B cell (primary cell): ENCODE data around the gene UACA. TPM values are rescaled to one million over a fixed set of nuclear protein-coding genes. Genes with fewer than 3 reads are reported as not detected.

ENCODE experiments used
- ATAC-seq: fragments of 200-7000 bp; cut with Tn5 transposase; one replicate; pipeline ENCODE4 v1.10.0; 2021; ENCODE audit warnings: low read depth, mild to moderate bottlenecking, moderate number of reproducible peaks, moderate library complexity
- CTCF ChIA-PET: fragments of 350-600 bp; sonication (Branson Sonifier 250); formaldehyde crosslinking; loops from one replicate; lab custom pipeline; 2021; ENCODE audit warnings: antibody characterized with exemption, inconsistent platforms; lab: Charles Lee
- POLR2A ChIA-PET: fragments of 350-600 bp; sonication (Branson Sonifier 250); formaldehyde crosslinking; loops from one replicate; lab custom pipeline; 2021; ENCODE audit warnings: antibody characterized with exemption; lab: Charles Lee
- DNase-seq: peaks from one replicate; pipeline ENCODE4 v3.0.0; 2013
- H2AFZ ChIP-seq: 2 replicates; pipeline ENCODE4 v1.6.1; 2012; ENCODE audit warnings: mild to moderate bottlenecking, low read depth, low read length; ENCODE audit not compliant: insufficient read depth, poor library complexity, severe bottlenecking
- H3K27ac ChIP-seq, 2 donors: 1 replicate in 1 of 2; 2 replicates in 1 of 2; pipeline ENCODE4 v1.5.1; 2012 to 2013; ENCODE audit warnings: low read length in 2 of 2, mild to moderate bottlenecking in 2 of 2, moderate library complexity in 1 of 2
- H3K27me3 ChIP-seq, 4 experiments: fragments of 200-600 bp in 1 of 4; sonication (generic) in 1 of 4; replicated peaks in 1 of 4; 1 replicate in 2 of 4; 2 replicates in 2 of 4; pipeline versions ENCODE4 v1.6.1 to v1.7.0; 2013 to 2016; ENCODE audit warnings: low read length in 3 of 4, mild to moderate bottlenecking in 2 of 4, mixed read lengths in 1 of 4, moderate library complexity in 1 of 4; ENCODE audit not compliant: insufficient read depth in 4 of 4, control insufficient read depth in 3 of 4; ENCODE audit errors: control extremely low read depth in 1 of 4
- H3K36me3 ChIP-seq, 2 experiments: replicated peaks in 1 of 2; 1 replicate in 1 of 2; 2 replicates in 1 of 2; pipeline versions ENCODE4 v1.6.1 to v1.7.1; 2013; ENCODE audit warnings: low read length in 1 of 2; ENCODE audit not compliant: insufficient read depth in 2 of 2, control insufficient read depth in 1 of 2; ENCODE audit errors: control extremely low read depth in 1 of 2, extremely low read depth in 1 of 2
- H3K4me1 ChIP-seq, 2 donors: fragments of 200-600 bp in 1 of 2; sonication (generic) in 1 of 2; 1 replicate in 1 of 2; 2 replicates in 1 of 2; pipeline versions ENCODE4 v1.5.1 to v1.6.1; 2013 to 2017; ENCODE audit warnings: low read length in 2 of 2; ENCODE audit not compliant: control insufficient read depth in 2 of 2, insufficient read depth in 2 of 2
- H3K4me2 ChIP-seq: replicated peaks from 2 replicates; pipeline ENCODE3; 2012; ENCODE audit warnings: mild to moderate bottlenecking, low read depth, low read length; ENCODE audit not compliant: poor library complexity, severe bottlenecking
- H3K4me3 ChIP-seq, 5 experiments: fragments of 200-600 bp in 1 of 5; sonication (generic) in 1 of 5; 1 replicate in 3 of 5; 2 replicates in 2 of 5; pipeline versions ENCODE4 v1.5.1 to v1.7.0; 2011 to 2016; ENCODE audit warnings: low read length in 4 of 5, mild to moderate bottlenecking in 4 of 5, low read depth in 2 of 5, control low read depth in 1 of 5, moderate library complexity in 1 of 5; ENCODE audit not compliant: insufficient read depth in 1 of 5; ENCODE audit errors: control extremely low read depth in 1 of 5, extremely low read depth in 1 of 5
- H3K79me2 ChIP-seq: fragments of 200-600 bp; sonication (generic); one replicate; pipeline ENCODE4 v1.6.0; 2016; ENCODE audit warnings: low read length; ENCODE audit not compliant: control insufficient read depth, insufficient read depth
- H3K9ac ChIP-seq: fragments of 200-600 bp; sonication (generic); 2 replicates; pipeline ENCODE4 v1.6.1; 2017; ENCODE audit warnings: mild to moderate bottlenecking, low read length, moderate library complexity
- H3K9me3 ChIP-seq, 3 donors: one replicate each; pipeline versions ENCODE4 v1.6.1 to v1.7.1; 2013; ENCODE audit warnings: low read length in 2 of 3; ENCODE audit not compliant: control insufficient read depth in 2 of 3, insufficient read depth in 1 of 3; ENCODE audit errors: control extremely low read depth in 1 of 3
- H4K20me1 ChIP-seq: 2 replicates; pipeline ENCODE4 v1.6.0; 2012; ENCODE audit warnings: mild to moderate bottlenecking, low read length; ENCODE audit not compliant: insufficient read depth, control insufficient read depth, poor library complexity, severe bottlenecking
- H3K27ac Mint-ChIP-seq: one replicate; pipeline ENCODE4 v1.8.0; 2021; ENCODE audit warnings: mixed read lengths
- H3K27me3 Mint-ChIP-seq: one replicate; pipeline ENCODE4 v1.8.0; 2021; ENCODE audit warnings: mixed read lengths
- H3K4me1 Mint-ChIP-seq: one replicate; pipeline ENCODE4 v1.8.0; 2021; ENCODE audit warnings: mixed read lengths
- H3K4me3 Mint-ChIP-seq: one replicate; pipeline ENCODE4 v1.8.0; 2021; ENCODE audit warnings: mixed read lengths
- H3K9me3 Mint-ChIP-seq: one replicate; pipeline ENCODE4 v1.8.0; 2022; ENCODE audit warnings: mixed read lengths; ENCODE audit not compliant: insufficient read depth
- CTCF ChIP-seq: fragments of 200-600 bp; IDR thresholded peaks from one replicate; pipeline ENCODE4 v1.8.0; 2022; ENCODE audit warnings: antibody characterized with exemption, mild to moderate bottlenecking
- EZH2 ChIP-seq: IDR thresholded peaks from 2 replicates; pipeline ENCODE4 v1.6.1; 2012; ENCODE audit warnings: borderline replicate concordance, low read depth, mild to moderate bottlenecking, moderate library complexity, low read length; ENCODE audit not compliant: insufficient read depth, poor library complexity, severe bottlenecking
- WGBS: methylation state at CpG from one replicate; pipeline ENCODE4 v1.1.5; 2013; ENCODE audit warnings: missing lambda C conversion rate; ENCODE audit not compliant: insufficient coverage; 5-methylcytosine and 5-hydroxymethylcytosine counted together
- intact Hi-C: fragments of 100-400 bp; cut with micrococcal nuclease; formaldehyde crosslinking; loops from one replicate; pipeline ENCODE4 v1.10.0; 2022
- polyA plus RNA-seq: library from polyadenylated mRNA; depleted of rRNA; stranded (reverse); fragments of >200 nt; gene quantifications from 2 replicates; pipeline ENCODE4 v1.2.3, GENCODE V29; 2012
- total RNA-seq, 2 donors: library from RNA; stranded (reverse); fragments of 120-200 nt in 1 of 2; gene quantifications; 1 replicate in 1 of 2; 2 replicates in 1 of 2; pipeline versions ENCODE4 v1.2.3 to v1.2.4, GENCODE V29; 2013 to 2022

Gene UACA
- total and polyA plus RNA-seq, 2 donors (not counting 1 experiment from before 2014, with no cell fraction given): 2.7 to 3.3 TPM

DNA sequence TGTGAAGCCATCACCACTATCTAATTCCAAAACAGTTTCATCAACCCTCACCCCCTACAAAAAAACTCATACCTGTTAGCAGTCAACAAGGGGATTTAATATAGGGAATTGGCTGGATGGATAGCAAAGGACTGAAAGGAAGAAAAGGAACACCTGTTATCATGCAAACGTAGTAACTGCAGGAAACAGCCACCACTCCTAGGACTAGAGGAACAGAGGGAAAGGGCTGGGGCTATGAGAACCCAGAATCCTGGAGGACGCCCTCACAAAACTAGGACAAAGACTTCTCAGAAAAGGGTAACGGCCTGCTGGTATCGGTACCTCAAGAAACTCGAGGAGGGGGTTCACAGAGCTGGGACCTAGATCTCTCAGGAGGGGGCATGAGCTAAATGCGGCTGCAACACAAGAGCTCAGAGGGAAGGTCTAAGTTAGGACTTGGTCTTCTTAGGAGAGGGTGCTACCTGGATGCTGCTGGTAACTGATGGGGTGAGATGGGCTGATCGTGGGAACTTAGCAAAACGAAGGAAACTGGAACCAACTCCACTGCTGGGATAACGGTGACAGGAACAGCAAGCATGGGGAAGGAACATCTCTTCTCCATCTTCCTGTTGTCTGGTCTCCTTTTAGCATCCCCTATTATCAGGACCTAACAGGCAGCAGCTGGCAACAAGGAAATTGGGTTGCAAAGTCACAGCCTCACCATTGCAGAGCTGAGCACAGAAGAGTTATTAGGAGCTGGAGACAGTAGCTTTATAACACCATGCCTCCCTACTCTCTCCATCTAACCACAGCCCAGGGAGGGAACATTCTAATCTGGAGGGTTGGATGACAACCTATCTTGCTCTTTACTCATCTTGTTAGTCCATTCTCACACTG, 147.7 kb downstream of the UACA start:
- H3K27me3 Mint-ChIP-seq: peaks cover 35% of the 10 kb centered on the region
- intact Hi-C loops: no loop called here
- Histone ChIP-seq H3K27ac (no peak overlapping the region), H2AFZ (no peak overlapping the region), H3K4me2 (no peak overlapping the region), H4K20me1 (no peaks in the 10 kb centered on the region), H3K4me1 (no peaks in the 10 kb centered on the region), H3K36me3 (no peaks in the 10 kb centered on the region), H3K79me2 (no peaks in the 10 kb centered on the region), H3K9me3 (peaks cover 0 to 4% (median 0%) of the 10 kb centered on the region in 3 donors), H3K27me3 (peaks cover 0 to 6% (median 2%) of the 10 kb centered on the region in 4 experiments), H3K4me3 (no peak overlapping the region), H3K9ac (no peak overlapping the region)
- POLR2A ChIA-PET: no interaction called here
- WGBS: 87% methylated on average over 9 of the region's 9 CpGs
- DNase-seq (no peak), ATAC-seq (no peak)
- H3K27ac Mint-ChIP-seq: no peak overlapping the region
- H3K4me1 Mint-ChIP-seq: no peaks in the 10 kb centered on the region
- H3K4me3 Mint-ChIP-seq: no peak overlapping the region
- CTCF ChIA-PET: no interaction called here
- no peak for TF ChIP-seq CTCF
- TF ChIP-seq EZH2: no peak
- H3K9me3 Mint-ChIP-seq: no peaks in the 10 kb centered on the region

GRCh38 chr15:70614221-70614620, 149.1 kb downstream of the UACA start:
- Histone ChIP-seq H3K36me3 (no peaks in the 10 kb centered on the region), H4K20me1 (no peaks in the 10 kb centered on the region), H3K9ac (no peak overlapping the region), H3K27ac (no peak overlapping the region), H3K4me2 (no peak overlapping the region), H3K79me2 (no peaks in the 10 kb centered on the region), H3K27me3 (peaks cover 0 to 8% (median 3%) of the 10 kb centered on the region in 4 experiments), H3K9me3 (peaks cover 0 to 4% (median 0%) of the 10 kb centered on the region in 3 donors), H2AFZ (no peak overlapping the region), H3K4me3 (no peak overlapping the region), H3K4me1 (no peaks in the 10 kb centered on the region)
- peaks cover 37% of the 10 kb centered on the region for H3K27me3 Mint-ChIP-seq
- DNase-seq: no peak
- no peak overlapping the region for H3K27ac Mint-ChIP-seq
- intact Hi-C loops: no loop called here
- CTCF ChIA-PET: no interaction called here
- no peak for ATAC-seq
- POLR2A ChIA-PET: no interaction called here
- no peak for TF ChIP-seq CTCF
- no peak for TF ChIP-seq EZH2
- H3K4me3 Mint-ChIP-seq: no peak overlapping the region
- no peaks in the 10 kb centered on the region for H3K4me1 Mint-ChIP-seq
- WGBS: 94% methylated on average over 3 of the region's 3 CpGs
- H3K9me3 Mint-ChIP-seq: no peaks in the 10 kb centered on the region
